NB4 (cell line): Measurements from ENCODE around the gene CFAP221.

Source experiments
- MYC ChIP-seq: IDR thresholded peaks from 2 replicates; pipeline ENCODE4 v1.6.1; 2011; ENCODE audit warnings: low read depth, low read length
- POLR2A ChIP-seq: IDR thresholded peaks from 2 replicates; pipeline ENCODE4 v1.6.1; 2011; ENCODE audit warnings: mild to moderate bottlenecking; ENCODE audit not compliant: insufficient read length; ENCODE audit errors: extremely low read depth
- TF ChIP-seq, protein P1 (sequence below): IDR thresholded peaks from one replicate; pipeline ENCODE4 v1.5.1; 2012; ENCODE audit warnings: low read depth, low read length

DNA sequence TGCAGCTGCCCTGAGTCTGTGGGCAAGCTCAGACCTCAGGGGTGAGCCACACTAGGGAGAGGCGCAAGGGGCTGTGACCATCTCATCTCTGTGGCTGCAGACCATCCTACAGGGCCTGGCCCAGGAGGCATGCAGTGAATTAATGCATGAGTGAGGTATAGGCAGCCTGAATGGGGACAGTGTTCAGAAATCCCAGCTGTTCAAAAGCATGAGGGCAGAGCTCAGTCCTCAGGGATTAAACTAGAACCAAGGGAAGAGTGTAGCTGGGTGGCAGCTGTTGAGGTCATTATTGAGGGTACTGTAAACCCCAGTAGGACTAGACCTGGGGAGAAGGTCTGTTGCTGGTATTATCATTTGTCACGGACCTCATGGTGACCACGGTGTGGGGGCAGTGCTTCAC, 151.8 kb downstream of the CFAP221 start:
- TF ChIP-seq, protein P1, sequence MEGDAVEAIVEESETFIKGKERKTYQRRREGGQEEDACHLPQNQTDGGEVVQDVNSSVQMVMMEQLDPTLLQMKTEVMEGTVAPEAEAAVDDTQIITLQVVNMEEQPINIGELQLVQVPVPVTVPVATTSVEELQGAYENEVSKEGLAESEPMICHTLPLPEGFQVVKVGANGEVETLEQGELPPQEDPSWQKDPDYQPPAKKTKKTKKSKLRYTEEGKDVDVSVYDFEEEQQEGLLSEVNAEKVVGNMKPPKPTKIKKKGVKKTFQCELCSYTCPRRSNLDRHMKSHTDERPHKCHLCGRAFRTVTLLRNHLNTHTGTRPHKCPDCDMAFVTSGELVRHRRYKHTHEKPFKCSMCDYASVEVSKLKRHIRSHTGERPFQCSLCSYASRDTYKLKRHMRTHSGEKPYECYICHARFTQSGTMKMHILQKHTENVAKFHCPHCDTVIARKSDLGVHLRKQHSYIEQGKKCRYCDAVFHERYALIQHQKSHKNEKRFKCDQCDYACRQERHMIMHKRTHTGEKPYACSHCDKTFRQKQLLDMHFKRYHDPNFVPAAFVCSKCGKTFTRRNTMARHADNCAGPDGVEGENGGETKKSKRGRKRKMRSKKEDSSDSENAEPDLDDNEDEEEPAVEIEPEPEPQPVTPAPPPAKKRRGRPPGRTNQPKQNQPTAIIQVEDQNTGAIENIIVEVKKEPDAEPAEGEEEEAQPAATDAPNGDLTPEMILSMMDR, result no peak
- TF ChIP-seq MYC (no peak), POLR2A (no peak)
